HepG2 (cell line): ENCODE measurements around the gene TSSK3. TPM values are rescaled to one million over a fixed set of nuclear protein-coding genes. Genes with fewer than 3 reads are reported as not detected.

Experiments used
- GATAD2A ChIP-seq: IDR thresholded peaks from 2 replicates; pipeline ENCODE4 v1.6.1; 2016
- HHEX ChIP-seq: IDR thresholded peaks from 2 replicates; pipeline ENCODE4 v1.6.1; 2016; ENCODE audit warnings: control low read depth
- NR2F6 ChIP-seq, 2 experiments: IDR thresholded peaks; 2 replicates each; pipeline ENCODE4 v1.6.1; 2016; ENCODE audit warnings: antibody characterized with exemption in 1 of 2, mild to moderate bottlenecking in 1 of 2
- SP1 ChIP-seq, 2 experiments: fragments of 450-650 bp in 1 of 2; sonication (generic) in 1 of 2; formaldehyde crosslinking in 1 of 2; IDR thresholded peaks; 2 replicates each; pipeline versions ENCODE4 v1.4.0 to v1.6.1; 2016 to 2020; ENCODE audit warnings: missing genetic modification reagents in 1 of 2
- XRCC5 ChIP-seq: fragments of 200-400 bp; formaldehyde crosslinking; optimal IDR thresholded peaks from 2 replicates; pipeline ENCODE3; 2017; ENCODE audit warnings: mild to moderate bottlenecking, low read length
- ZBTB42 ChIP-seq: sonication (generic); formaldehyde crosslinking; IDR thresholded peaks from 2 replicates; pipeline ENCODE4 v1.5.0; 2020; ENCODE audit warnings: mild to moderate bottlenecking, missing genetic modification reagents
- ZNF569 ChIP-seq: sonication (generic); formaldehyde crosslinking; IDR thresholded peaks from 2 replicates; pipeline ENCODE4 v1.5.0; 2020; ENCODE audit warnings: mild to moderate bottlenecking, missing genetic modification reagents, moderate library complexity, borderline replicate concordance
- ZNF839 ChIP-seq: sonication (generic); formaldehyde crosslinking; IDR thresholded peaks from 2 replicates; pipeline ENCODE4 v1.4.0; 2020; ENCODE audit warnings: missing genetic modification reagents, mild to moderate bottlenecking, borderline replicate concordance
- polyA plus RNA-seq, 8 experiments: library from polyadenylated mRNA; depleted of rRNA in 3 of 8; stranded (reverse) in 7 of 8; unstranded in 1 of 8; fragments of >200 nt; fragmentation: Illumina TruSeq in 4 of 8; extraction: Trizol in 4 of 8; gene quantifications; 2 replicates each; pipeline versions ENCODE4 v1.2.1 to v1.2.3, GENCODE V29; 2011 to 2016; ENCODE audit warnings: low read depth in 4 of 8, missing spikeins in 1 of 8, mixed read lengths in 1 of 8; ENCODE audit not compliant: insufficient read depth in 1 of 8
- total RNA-seq, 5 experiments: library from RNA; depleted of rRNA; stranded (reverse); fragments of >200 nt; fragmentation: Illumina TruSeq; extraction: Trizol; gene quantifications; 2 replicates each; pipeline ENCODE4 v1.2.3, GENCODE V29; 2016; ENCODE audit warnings: low read depth in 1 of 5
- TF ChIP-seq, protein P1 (sequence below), 2 experiments: fragments of 450-650 bp in 1 of 2; sonication (generic) in 1 of 2; formaldehyde crosslinking in 1 of 2; IDR thresholded peaks; 2 replicates each; pipeline versions ENCODE4 v1.6.1 to v1.8.0; 2016 to 2022; ENCODE audit warnings: antibody characterized with exemption in 1 of 2, mild to moderate bottlenecking in 1 of 2, missing genetic modification reagents in 1 of 2
- TF ChIP-seq, protein P2 (sequence below): sonication (generic); formaldehyde crosslinking; IDR thresholded peaks from 2 replicates; pipeline ENCODE4 v1.9.0; 2021; ENCODE audit warnings: missing genetic modification reagents, borderline replicate concordance
- TF ChIP-seq, protein P3 (sequence below): sonication (generic); formaldehyde crosslinking; conservative IDR thresholded peaks from 2 replicates; pipeline ENCODE4 v1.4.0; 2020; ENCODE audit warnings: mild to moderate bottlenecking, missing genetic modification reagents, moderate library complexity

Gene TSSK3
- total and polyA plus RNA-seq, 2 of the 13 experiments (the other 11 are each of a cell fraction or from before 2014, with no cell fraction given), result 1.0 to 1.1 TPM

- TF ChIP-seq, protein P1, sequence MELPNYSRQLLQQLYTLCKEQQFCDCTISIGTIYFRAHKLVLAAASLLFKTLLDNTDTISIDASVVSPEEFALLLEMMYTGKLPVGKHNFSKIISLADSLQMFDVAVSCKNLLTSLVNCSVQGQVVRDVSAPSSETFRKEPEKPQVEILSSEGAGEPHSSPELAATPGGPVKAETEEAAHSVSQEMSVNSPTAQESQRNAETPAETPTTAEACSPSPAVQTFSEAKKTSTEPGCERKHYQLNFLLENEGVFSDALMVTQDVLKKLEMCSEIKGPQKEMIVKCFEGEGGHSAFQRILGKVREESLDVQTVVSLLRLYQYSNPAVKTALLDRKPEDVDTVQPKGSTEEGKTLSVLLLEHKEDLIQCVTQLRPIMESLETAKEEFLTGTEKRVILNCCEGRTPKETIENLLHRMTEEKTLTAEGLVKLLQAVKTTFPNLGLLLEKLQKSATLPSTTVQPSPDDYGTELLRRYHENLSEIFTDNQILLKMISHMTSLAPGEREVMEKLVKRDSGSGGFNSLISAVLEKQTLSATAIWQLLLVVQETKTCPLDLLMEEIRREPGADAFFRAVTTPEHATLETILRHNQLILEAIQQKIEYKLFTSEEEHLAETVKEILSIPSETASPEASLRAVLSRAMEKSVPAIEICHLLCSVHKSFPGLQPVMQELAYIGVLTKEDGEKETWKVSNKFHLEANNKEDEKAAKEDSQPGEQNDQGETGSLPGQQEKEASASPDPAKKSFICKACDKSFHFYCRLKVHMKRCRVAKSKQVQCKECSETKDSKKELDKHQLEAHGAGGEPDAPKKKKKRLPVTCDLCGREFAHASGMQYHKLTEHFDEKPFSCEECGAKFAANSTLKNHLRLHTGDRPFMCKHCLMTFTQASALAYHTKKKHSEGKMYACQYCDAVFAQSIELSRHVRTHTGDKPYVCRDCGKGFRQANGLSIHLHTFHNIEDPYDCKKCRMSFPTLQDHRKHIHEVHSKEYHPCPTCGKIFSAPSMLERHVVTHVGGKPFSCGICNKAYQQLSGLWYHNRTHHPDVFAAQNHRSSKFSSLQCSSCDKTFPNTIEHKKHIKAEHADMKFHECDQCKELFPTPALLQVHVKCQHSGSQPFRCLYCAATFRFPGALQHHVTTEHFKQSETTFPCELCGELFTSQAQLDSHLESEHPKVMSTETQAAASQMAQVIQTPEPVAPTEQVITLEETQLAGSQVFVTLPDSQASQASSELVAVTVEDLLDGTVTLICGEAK (IDR thresholded peaks at IDR 0.05), result no peak
- TF ChIP-seq, protein P1 (CRISPR knock-in tag; IDR thresholded peaks at IDR 0.05), result no peak; the same call in 1 of the 2 replicates
- TF ChIP-seq ZNF569 (no peak), GATAD2A (no peak), XRCC5 (peak; percentile 25), ZBTB42 (CRISPR knock-in tag) (no peak; the same call in 1 of the 2 replicates), NR2F6 (IDR thresholded peaks at IDR 0.05) (no peak), NR2F6 (CRISPR knock-in tag; IDR thresholded peaks at IDR 0.05) (no peak; the same call in 1 of the 2 replicates), ZNF839 (0 out of 2 replicates have a peak, but pooled peaks have one; percentile 76), SP1 (IDR thresholded peaks at IDR 0.05) (no peak), SP1 (CRISPR knock-in tag; IDR thresholded peaks at IDR 0.05) (no peak), HHEX (CRISPR knock-in tag) (no peak)
- TF ChIP-seq, protein P2, sequence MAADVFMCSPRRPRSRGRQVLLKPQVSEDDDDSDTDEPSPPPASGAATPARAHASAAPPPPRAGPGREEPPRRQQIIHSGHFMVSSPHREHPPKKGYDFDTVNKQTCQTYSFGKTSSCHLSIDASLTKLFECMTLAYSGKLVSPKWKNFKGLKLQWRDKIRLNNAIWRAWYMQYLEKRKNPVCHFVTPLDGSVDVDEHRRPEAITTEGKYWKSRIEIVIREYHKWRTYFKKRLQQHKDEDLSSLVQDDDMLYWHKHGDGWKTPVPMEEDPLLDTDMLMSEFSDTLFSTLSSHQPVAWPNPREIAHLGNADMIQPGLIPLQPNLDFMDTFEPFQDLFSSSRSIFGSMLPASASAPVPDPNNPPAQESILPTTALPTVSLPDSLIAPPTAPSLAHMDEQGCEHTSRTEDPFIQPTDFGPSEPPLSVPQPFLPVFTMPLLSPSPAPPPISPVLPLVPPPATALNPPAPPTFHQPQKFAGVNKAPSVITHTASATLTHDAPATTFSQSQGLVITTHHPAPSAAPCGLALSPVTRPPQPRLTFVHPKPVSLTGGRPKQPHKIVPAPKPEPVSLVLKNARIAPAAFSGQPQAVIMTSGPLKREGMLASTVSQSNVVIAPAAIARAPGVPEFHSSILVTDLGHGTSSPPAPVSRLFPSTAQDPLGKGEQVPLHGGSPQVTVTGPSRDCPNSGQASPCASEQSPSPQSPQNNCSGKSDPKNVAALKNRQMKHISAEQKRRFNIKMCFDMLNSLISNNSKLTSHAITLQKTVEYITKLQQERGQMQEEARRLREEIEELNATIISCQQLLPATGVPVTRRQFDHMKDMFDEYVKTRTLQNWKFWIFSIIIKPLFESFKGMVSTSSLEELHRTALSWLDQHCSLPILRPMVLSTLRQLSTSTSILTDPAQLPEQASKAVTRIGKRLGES (CRISPR knock-in tag), result peak; percentile 57; the same call in 1 of the 2 replicates
- TF ChIP-seq, protein P3, sequence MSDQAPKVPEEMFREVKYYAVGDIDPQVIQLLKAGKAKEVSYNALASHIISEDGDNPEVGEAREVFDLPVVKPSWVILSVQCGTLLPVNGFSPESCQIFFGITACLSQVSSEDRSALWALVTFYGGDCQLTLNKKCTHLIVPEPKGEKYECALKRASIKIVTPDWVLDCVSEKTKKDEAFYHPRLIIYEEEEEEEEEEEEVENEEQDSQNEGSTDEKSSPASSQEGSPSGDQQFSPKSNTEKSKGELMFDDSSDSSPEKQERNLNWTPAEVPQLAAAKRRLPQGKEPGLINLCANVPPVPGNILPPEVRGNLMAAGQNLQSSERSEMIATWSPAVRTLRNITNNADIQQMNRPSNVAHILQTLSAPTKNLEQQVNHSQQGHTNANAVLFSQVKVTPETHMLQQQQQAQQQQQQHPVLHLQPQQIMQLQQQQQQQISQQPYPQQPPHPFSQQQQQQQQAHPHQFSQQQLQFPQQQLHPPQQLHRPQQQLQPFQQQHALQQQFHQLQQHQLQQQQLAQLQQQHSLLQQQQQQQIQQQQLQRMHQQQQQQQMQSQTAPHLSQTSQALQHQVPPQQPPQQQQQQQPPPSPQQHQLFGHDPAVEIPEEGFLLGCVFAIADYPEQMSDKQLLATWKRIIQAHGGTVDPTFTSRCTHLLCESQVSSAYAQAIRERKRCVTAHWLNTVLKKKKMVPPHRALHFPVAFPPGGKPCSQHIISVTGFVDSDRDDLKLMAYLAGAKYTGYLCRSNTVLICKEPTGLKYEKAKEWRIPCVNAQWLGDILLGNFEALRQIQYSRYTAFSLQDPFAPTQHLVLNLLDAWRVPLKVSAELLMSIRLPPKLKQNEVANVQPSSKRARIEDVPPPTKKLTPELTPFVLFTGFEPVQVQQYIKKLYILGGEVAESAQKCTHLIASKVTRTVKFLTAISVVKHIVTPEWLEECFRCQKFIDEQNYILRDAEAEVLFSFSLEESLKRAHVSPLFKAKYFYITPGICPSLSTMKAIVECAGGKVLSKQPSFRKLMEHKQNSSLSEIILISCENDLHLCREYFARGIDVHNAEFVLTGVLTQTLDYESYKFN (CRISPR knock-in tag), result no peak
Observed at GRCh38 chr1:32351399-32352238, 10.7 kb upstream of the TSSK3 start (continued).
